Stimulated activated CD8-positive, alpha-beta memory T cell treated with anti-CD3 and anti-CD28 coated beads, Interleukin-12 subunit alpha, Interleukin-12 subunit beta, amount 100 ng/mL, for 24 hours (primary cell): ENCODE data around the gene OR52B4.
"Not testable (repeated sequence)": the region's sequence is repeated elsewhere in the genome, so short reads cannot be mapped to it uniquely, and the experiment has no call there.

ENCODE experiments used
- DNase-seq: peaks from one replicate; pipeline ENCODE4 v3.0.0-alpha.2; 2020; ENCODE audit errors: extremely low read depth

Gene OR52B4

DNA sequence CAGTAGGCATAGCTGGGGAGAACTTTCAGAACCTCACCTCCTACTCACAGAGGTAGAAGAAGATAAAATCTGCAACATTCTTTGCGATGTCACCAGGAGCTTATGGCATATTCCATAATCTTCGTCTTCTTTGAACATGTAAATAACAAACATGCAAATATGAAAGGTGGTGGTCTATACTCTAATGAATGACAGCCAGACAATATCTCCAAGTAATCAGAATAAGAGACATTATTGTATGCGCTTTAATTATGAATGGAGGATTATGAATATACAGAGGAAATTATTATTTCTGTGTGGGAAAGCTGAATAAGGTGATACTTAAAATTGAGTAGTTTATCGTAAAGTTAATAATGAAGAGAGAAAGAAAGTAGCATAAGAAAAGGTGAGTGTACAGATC lies at the start of gene OR52B4:
Gene OR52B4 (minus strand): TSS at position 101 of the 400 bp plus-strand sequence. CDS start 91 bp downstream, at position 10.
- no peak for DNase-seq

DNA sequence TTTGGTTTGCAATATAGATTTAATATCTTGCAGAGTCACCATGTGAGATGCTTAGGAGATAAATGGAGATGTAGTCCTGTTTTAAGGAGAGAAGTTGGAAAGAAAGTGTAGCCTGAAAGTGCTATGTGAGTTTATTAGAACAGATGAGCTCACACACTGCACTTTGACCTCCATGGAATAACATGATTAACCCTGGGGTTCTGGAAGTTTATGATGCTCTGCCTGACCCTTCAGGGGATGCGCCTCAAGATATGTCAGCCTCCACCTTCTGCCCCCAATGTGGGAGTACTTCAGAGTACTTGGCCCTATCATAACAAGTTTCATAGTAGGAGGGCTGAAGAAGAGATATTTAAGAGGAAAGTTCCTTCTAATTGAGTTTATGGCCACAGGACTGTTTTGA lies 48.6 kb upstream of the OR52B4 start:
- DNase-seq, result no peak

DNA sequence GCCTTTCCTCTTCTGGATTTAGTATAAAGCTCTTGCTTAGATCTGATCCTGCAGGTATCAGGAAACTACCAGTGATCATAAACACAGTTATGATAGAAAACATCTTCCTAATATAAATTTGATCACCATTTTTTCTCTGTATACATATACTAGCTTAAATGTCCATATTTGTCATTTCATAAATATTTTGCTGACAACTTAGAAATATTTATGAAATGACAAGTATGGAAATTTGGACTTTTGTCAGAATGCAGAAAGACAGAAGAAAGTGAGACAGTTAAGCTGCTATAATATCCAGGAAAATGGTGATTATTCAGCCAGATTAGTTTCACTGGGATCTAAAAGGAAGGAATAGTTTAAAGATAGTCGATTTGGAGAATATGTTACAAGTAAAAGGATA lies 48.1 kb upstream of the OR52B4 start:
- DNase-seq, result no peak

DNA sequence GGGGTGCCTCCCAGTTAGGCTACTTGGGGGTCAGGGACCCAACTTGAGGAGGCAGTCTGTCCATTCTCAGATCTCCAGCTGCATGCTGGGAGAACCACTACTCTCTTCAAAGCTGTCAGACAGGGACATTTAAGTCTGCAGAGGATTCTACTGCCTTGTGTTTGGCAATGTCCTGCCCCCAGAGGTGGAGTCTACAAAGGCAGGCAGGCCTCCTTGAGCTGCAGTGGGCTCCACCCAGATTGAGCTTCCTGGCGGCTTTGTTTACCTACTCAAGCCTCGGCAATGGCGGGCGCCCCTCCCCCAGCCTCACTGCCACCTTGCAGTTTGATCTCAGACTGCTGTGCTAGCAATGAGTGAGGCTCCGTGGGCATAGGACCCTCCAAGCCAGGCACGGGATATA lies 38.0 kb upstream of the OR52B4 start:
- DNase-seq, result not testable (repeated sequence)

DNA sequence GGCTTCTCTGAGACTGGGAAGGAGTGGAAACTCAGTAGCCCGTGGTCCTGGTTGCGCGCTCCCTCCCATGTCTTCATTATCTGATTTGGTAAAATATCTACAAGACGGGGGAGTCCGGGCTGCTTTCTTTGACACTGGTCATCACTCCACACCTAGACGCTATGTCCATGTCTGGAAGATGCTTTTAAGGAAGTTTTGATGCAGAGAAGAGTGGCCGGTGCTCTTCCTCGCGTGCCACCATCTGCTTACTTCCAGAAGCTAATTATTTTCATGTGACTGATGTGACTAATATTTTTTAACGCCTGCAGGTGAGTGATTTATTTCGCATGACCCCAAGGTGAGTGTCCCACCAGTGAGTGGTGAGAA lies 25.7 kb upstream of the OR52B4 start:
- no peak for DNase-seq

DNA sequence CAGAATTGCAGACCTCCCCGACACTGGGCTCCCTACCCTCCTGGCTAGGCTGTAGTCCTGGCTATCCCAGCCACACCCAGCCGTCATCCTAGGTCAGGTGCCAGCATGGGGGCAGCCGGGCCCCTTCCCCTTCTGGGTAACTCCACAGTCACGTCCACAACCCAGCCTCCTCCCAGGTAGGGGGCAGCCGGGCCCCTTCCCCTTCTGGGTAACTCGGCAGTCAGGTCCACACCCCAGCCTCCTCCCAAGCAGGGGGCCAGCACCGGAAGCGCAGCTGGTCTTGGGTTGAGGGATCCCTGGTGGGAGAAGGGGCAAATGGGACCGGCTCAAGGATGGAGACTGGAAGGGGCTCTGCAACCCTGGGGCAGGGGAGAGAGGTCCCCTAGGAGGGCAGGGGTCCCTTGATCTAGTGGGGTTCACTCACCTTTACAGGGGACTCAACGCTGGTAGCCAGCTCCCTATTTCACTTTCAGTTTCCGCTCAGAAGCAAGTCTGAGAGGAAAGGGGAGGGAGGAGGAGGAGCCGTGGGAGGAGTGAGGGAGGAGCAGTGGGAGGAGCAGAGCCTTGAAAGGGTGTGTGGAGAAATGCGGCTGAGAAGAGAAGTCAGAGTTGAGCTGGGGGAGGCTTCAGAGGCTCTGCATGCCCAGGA lies 25.1 kb upstream of the OR52B4 start, which contains the start of gene TRIM21:
Gene TRIM21 (minus strand): TSS at position 494 of the 649 bp plus-strand sequence. CDS start 3,293 bp downstream, outside the sequence.
- peak; percentile 61 for DNase-seq

DNA sequence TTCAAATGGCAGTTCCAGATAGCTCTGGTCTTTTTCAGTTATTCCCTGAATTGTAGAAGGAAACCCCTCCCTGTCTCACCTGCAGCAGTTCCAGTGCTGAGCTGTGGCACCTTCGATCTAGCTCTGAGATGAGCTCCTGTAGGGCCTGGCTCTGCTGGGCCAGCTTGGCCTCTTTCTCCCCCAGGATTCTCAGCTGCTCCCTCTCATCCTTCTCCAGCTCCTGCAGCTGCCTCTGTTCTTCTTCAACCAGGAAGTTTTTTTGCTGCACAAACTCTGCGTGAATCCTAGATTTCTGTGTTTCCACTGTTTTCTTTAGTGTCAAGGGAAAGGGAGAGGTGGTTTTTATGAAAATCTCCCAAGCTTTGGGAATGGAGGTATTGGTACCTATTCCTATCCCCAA lies 20.0 kb upstream of the OR52B4 start:
- no peak for DNase-seq

DNA sequence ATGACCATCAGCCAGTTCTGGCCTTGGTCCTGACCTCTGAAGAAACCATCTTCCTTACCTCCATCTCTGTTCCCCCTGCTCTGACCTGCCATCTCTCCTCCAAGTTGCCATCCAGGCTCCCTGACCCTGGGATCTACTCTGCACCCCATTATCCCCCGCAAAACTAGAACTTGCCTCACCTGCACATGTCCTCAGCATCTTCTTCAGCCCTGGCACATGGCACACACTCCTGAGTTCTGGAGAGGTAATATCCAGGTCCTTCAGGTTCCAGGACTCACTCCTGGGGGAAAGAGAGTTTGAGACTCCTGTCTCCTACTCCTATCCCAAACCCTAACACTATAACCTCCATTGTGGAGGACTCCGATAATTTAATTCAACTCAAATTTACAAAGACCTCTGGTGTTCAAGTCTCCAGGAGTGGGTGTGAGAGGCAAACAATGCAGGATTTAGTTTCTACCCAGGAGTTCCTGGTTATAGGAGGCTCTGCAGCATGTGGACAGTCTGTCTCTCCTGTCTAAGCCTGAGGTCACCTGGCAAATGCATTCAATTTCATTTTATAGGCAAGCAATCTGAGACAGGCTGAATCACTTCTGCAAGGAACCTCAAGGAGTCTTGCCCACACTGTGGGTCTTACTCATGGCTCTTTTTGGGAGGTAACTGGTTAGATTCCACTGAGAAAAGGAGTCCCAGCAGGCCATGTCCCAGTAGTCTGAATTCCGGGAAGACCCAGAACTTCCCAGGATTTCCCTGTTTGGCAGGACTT lies 18.0 kb upstream of the OR52B4 start:
- DNase-seq, result no peak

DNA sequence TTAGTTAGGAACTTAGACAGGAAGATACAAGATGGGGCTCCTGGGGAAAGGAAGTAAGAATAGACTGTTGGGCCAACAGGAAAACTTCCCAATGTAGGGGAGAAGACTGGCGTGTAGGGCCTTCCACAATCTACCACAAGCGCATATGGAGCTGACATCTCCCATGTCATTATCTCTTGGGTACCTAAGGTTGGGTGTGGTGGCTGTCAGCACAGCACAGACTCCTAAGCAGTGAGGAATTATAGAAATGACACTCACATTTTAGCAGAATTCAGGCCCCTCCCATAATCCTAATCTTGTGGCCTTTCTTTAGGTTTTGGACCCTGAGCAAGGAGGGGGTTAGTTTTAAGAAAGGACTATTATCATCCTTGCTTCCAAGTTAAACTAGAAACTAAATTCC lies 13.7 kb upstream of the OR52B4 start:
- DNase-seq, result no peak

DNA sequence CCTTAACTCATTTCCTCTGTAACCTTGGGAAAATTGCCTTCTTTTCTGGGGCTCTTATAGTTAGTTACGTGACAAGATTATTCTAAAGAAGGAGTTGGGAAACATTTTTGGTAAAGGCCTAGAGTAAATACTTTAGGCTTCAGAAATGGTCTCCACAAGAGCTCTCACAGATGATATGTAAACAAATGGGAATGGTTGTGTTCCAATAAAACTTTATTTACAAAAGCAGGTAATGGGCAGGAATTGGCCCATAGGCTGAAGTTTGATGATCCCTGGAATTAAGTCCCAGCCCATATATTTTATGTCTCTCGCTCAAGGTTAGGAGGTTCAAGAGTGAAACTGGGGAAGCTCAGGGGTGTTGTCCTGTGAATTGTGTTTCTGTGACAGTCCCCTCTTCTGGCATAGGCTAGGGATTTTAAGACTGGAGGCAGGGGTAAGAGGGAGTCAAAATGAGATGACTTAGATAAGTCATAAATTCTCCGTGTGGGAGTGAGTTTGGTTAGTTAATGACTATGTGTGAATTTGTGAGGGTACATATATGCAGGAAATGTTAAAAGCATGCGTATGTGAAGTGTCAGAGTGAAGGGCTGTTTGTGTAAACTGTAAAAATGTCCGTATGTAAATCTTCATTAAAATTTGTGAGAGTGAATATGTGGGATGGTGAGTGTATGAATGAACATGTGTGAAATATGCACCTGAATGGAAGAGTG lies 7.4 kb upstream of the OR52B4 start:
- no peak for DNase-seq

DNA sequence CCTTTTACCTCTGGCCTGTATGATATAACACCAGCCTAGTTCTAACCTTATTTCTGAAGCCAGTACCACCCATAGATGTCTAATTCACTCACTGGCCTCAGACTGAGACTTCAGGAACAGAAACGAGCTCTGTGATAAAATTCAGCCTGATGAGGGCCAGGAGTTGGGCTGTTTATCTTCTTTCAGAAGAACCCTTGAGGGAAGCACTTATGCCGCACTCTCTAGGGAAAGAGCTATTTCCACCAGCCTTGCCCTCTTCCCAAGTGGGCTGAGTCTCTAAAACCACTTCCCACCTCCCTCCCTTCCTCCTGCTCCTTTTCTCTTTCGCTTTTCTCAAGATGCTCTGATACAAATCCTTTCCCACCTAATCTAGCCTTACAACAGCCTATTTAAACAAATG lies 2.0 kb upstream of the OR52B4 start:
- DNase-seq, result no peak

DNA sequence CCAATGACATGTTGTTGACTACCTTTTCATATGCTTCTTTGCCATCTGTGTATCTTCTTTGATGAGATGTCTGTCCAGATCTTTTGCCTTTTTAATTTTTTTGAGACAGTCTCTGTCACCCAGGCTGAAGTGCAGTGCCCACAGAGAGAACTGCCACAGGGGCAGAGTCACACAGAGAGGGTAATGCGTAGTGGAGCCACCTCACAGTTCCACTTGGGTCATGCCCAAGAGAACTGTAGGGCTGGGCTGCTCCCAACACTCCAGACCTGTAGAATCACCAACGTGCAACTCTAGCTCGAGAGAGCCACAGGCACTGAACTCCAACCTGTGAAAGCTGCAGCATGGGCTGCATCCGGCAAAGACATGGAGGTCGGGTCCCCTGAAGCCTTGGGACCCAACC lies 20.0 kb downstream of the OR52B4 start:
- DNase-seq, result not testable (repeated sequence)

DNA sequence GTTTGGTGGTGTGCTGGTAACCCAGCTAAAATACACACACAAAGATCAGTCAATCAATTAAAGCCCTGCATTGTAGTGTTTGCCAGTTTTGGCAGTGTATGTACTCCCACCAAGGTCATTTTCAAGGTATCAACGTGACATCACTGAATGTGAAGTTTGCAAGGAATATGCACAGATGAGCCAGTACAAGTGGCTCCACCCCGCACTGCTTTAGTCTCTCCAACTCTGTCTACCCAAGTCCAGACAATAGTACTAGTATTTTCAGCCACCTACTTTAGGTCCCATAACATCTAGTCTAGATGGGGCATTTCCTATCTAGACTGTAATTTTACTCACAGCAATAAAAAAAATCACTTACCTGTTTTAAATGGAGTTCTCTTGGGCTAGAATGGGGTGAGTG lies 22.8 kb downstream of the OR52B4 start:
- not testable (repeated sequence) for DNase-seq

DNA sequence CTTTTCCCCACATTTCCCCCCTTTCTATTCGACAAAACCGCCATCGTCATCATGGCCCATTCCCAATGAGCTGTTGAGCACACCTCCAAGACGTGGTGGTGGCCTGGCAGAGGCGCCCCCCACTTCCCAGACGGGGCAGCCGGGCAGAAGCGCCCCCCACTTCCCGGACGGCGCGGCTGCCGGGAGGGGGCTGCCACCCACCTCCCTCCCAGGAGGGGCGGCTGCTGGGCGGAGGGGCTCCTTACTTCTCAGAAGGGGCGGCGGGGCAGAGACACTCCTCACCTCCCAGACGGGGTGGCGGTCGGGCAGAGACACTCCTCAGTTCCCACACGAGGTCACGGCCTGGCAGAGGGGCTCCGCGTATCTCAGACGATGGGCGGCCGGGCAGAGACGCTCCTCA lies 33.8 kb downstream of the OR52B4 start:
- not testable (repeated sequence) for DNase-seq
